HEK293T (cell line): ENCODE data around the gene SLC25A43.

Source experiments
- BHLHE40 ChIP-seq: fragments of 450-650 bp; IDR thresholded peaks from 2 replicates; pipeline ENCODE4 v1.6.1; 2016; ENCODE audit warnings: mild to moderate bottlenecking, moderate library complexity, borderline replicate concordance
- CTBP1 ChIP-seq: fragments of 450-650 bp; IDR thresholded peaks from 2 replicates; pipeline ENCODE4 v1.6.1; 2016; ENCODE audit warnings: borderline replicate concordance
- ELF4 ChIP-seq: fragments of 450-650 bp; IDR thresholded peaks from 2 replicates; pipeline ENCODE4 v1.6.1; 2017; ENCODE audit warnings: antibody characterized with exemption
- FOXA1 ChIP-seq: fragments of 450-650 bp; IDR thresholded peaks from 2 replicates; pipeline ENCODE4 v1.6.1; 2016; ENCODE audit warnings: mild to moderate bottlenecking
- FOXM1 ChIP-seq: fragments of 450-650 bp; IDR thresholded peaks from 2 replicates; pipeline ENCODE4 v1.6.1; 2017; ENCODE audit warnings: mild to moderate bottlenecking, borderline replicate concordance
- L3MBTL2 ChIP-seq: fragments of 450-650 bp; conservative IDR thresholded peaks from 2 replicates; pipeline ENCODE4 v1.6.1; 2016; ENCODE audit warnings: mild to moderate bottlenecking
- LEF1 ChIP-seq: fragments of 450-650 bp; IDR thresholded peaks from 2 replicates; pipeline ENCODE4 v1.6.1; 2017; ENCODE audit warnings: mild to moderate bottlenecking, borderline replicate concordance
- NFRKB ChIP-seq: fragments of 450-650 bp; IDR thresholded peaks from 2 replicates; pipeline ENCODE4 v1.6.1; 2016; ENCODE audit warnings: mild to moderate bottlenecking, moderate library complexity
- SP1 ChIP-seq: fragments of 450-650 bp; IDR thresholded peaks from 2 replicates; pipeline ENCODE4 v1.6.1; 2017
- SUZ12 ChIP-seq: fragments of 450-650 bp; IDR thresholded peaks from 2 replicates; pipeline ENCODE4 v1.6.1; 2016; ENCODE audit warnings: mild to moderate bottlenecking

GRCh38 chrX:119468551-119469312 lies 69.6 kb downstream of the SLC25A43 start:
- no peak for TF ChIP-seq FOXM1
- no peak for TF ChIP-seq SUZ12
- peak; percentile 70 for TF ChIP-seq L3MBTL2
- TF ChIP-seq ELF4: peak; percentile 86
- TF ChIP-seq CTBP1: no peak
- TF ChIP-seq NFRKB: no peak
- no peak for TF ChIP-seq BHLHE40
- TF ChIP-seq LEF1: no peak
- TF ChIP-seq SP1: no peak
- TF ChIP-seq FOXA1: no peak
